Adrenal gland (tissue), 12 donors: ENCODE data around the gene GSTM4. TPM values are rescaled to one million over a fixed set of nuclear protein-coding genes. Genes with fewer than 3 reads are reported as not detected.

Experiments used
- DNase-seq, 7 donors: peaks; one replicate each; pipeline ENCODE4 v3.0.0-alpha.2; 2019 to 2020
- H3K27ac ChIP-seq, 5 donors: fragments of 200-600 bp; sonication (generic) in 4 of 5; 1 replicate in 3 of 5; 2 replicates in 2 of 5; pipeline versions ENCODE4 v1.5.1 to v1.8.0; 2016 to 2020; ENCODE audit warnings: mild to moderate bottlenecking in 1 of 5
- H3K27me3 ChIP-seq: fragments of 200-600 bp; 2 replicates; pipeline ENCODE4 v1.8.0; 2021
- H3K36me3 ChIP-seq, 2 donors: fragments of 200-600 bp; replicated peaks in 1 of 2; 1 replicate in 1 of 2; 2 replicates in 1 of 2; pipeline versions ENCODE4 v1.5.1 to v1.8.0; 2018 to 2022
- H3K4me1 ChIP-seq, 2 donors: fragments of 200-600 bp; replicated peaks in 1 of 2; 1 replicate in 1 of 2; 2 replicates in 1 of 2; pipeline versions ENCODE4 v1.5.1 to v1.8.0; 2018 to 2021
- H3K4me3 ChIP-seq, 4 donors: fragments of 200-600 bp; sonication (generic) in 3 of 4; one replicate each; pipeline ENCODE4 v1.5.1; 2016 to 2018
- H3K9me3 ChIP-seq, 3 donors: fragments of 200-600 bp; sonication (generic) in 1 of 3; replicated peaks in 1 of 3; 1 replicate in 2 of 3; 2 replicates in 1 of 3; pipeline versions ENCODE4 v1.5.1 to v1.8.0; 2016 to 2021
- CTCF ChIP-seq, 6 experiments: fragments of 450-650 bp in 4 of 6; fragments of 200-600 bp in 2 of 6; sonication (generic) in 1 of 6; IDR thresholded peaks; 1 replicate in 5 of 6; 2 replicates in 1 of 6; pipeline versions ENCODE4 v1.5.1 to v1.8.0; 2016 to 2021; ENCODE audit warnings: antibody characterized with exemption in 6 of 6, mild to moderate bottlenecking in 2 of 6, moderate library complexity in 1 of 6
- POLR2A ChIP-seq, 2 donors: fragments of 450-650 bp; IDR thresholded peaks; one replicate each; pipeline ENCODE4 v1.6.1; 2017; ENCODE audit warnings: antibody characterized with exemption in 2 of 2, mild to moderate bottlenecking in 2 of 2, moderate library complexity in 1 of 2
- WGBS, 4 donors: extraction: QIAGEN DNeasy Blood & Tissue Kit in 2 of 4; methylation state at CpG; one replicate each; pipeline versions ENCODE4 v1.1.5 to v1.1.7; 2013 to 2017; 5-methylcytosine and 5-hydroxymethylcytosine counted together
- intact Hi-C, 2 donors: fragments of 100-400 bp; cut with DNase I; formaldehyde crosslinking; loops; one replicate each; pipeline versions ENCODE4 v1.14.1 to v1.15.0; 2022 to 2023
- polyA plus RNA-seq, 3 donors: library from polyadenylated mRNA; stranded (reverse); fragments of 200-250 nt in 2 of 3; fragments of 350-450 nt in 1 of 3; fragmentation: Illumina TruSeq in 1 of 3; extraction: RNeasy Lipid Tissue Mini Kit (QIAGEN cat#74804) in 1 of 3; gene quantifications; one replicate each; pipeline ENCODE4 v1.2.3, GENCODE V29; 2013 to 2014
- total RNA-seq, 9 donors: library from RNA; depleted of rRNA in 4 of 9; stranded (reverse); fragments of >200 nt in 4 of 9; fragments of 120-200 nt in 1 of 9; fragmentation: NEBNext Ultra II Directional in 1 of 9; extraction: Animal tissue kit (Norgen Biotek cat#: 25700) in 1 of 9; gene quantifications; one replicate each; pipeline versions ENCODE4 v1.1.0 to v1.2.4, GENCODE V29; 2013 to 2023
- donor health status: healthy with polysubstance abuse.
- donor health status: Bipolar disorder and iron deficiency.
- donor health status: DM: yes; HTN: yes; CAD: no.
- donor health status: DM: no; HTN: no; CAD: no.
- donor health status: DM: no; HTN: no; CAD: no.
- donor health status: DM: yes; HTN: yes; CAD: no.

GSTM4 gene
- total and polyA plus RNA-seq, 12 donors: 17.3 to 71.0 (median 32.5) TPM

GRCh38 chr1:109622895-109623294 is 33.0 kb upstream of the GSTM4 start:
- intact Hi-C loops: no loop called here
- Histone ChIP-seq H3K27ac (peak overlapping the region in 2 of 5 donors; percentile 21 to 67), H3K36me3 (peaks cover 0 to 20% of the 10 kb centered on the region in 2 donors), H3K27me3 (no peaks in the 10 kb centered on the region), H3K4me3 (no peak overlapping the region), H3K4me1 (peaks cover 12 to 50% of the 10 kb centered on the region in 2 donors), H3K9me3 (no peaks in the 10 kb centered on the region)
- TF ChIP-seq POLR2A (IDR thresholded peaks at IDR 0.05) (no peak), CTCF (IDR thresholded peaks at IDR 0.05) (no peak)
- peak in 1 of 7 donors; percentile 52 for DNase-seq
- WGBS, 4 donors: 81 to 89% (median 85%) methylated on average over 3 of the region's 3 CpGs

GRCh38 chr1:109623601-109624161 is 32.2 kb upstream of the GSTM4 start:
- peak in 3 of 7 donors; percentile 9 to 64 (median 20) for DNase-seq
- no peaks in the 10 kb centered on the region for H3K9me3 ChIP-seq
- TF ChIP-seq CTCF (IDR thresholded peaks at IDR 0.05) (no peak), POLR2A (IDR thresholded peaks at IDR 0.05) (no peak)
- peaks cover 12 to 50% of the 10 kb centered on the region in 2 donors for H3K4me1 ChIP-seq
- peak overlapping the region in 2 of 5 donors; percentile 45 to 67 for H3K27ac ChIP-seq
- intact Hi-C loops: no loop called here
- no peaks in the 10 kb centered on the region for H3K27me3 ChIP-seq
- H3K36me3 ChIP-seq: peaks cover 0 to 28% of the 10 kb centered on the region in 2 donors
- WGBS, 4 donors: 63 to 79% (median 68%) methylated on average over 5 to 11 of the region's 11 CpGs
- no peak overlapping the region for H3K4me3 ChIP-seq

GRCh38 chr1:109624201-109625010 is 31.5 kb upstream of the GSTM4 start:
- no peak overlapping the region for H3K4me3 ChIP-seq
- no peaks in the 10 kb centered on the region for H3K9me3 ChIP-seq
- peak overlapping the region in 2 of 5 donors; percentile 59 to 67 for H3K27ac ChIP-seq
- no peak for TF ChIP-seq POLR2A (IDR thresholded peaks at IDR 0.05)
- TF ChIP-seq CTCF (IDR thresholded peaks at IDR 0.05): no peak
- DNase-seq: peak in 3 of 7 donors; percentile 7 to 61 (median 25)
- 70 to 85% (median 75%) methylated on average over 8 to 17 of the region's 17 CpGs for WGBS, 4 donors
- no peaks in the 10 kb centered on the region for H3K27me3 ChIP-seq
- peaks cover 0 to 36% of the 10 kb centered on the region in 2 donors for H3K36me3 ChIP-seq
- intact Hi-C loops: loop anchor here (5.0 kb wide), 2 partner anchors 77 to 82 kb away; partner anchors contain the start of gene GNAI3 (in 1 of the 2)
- peaks cover 12 to 42% of the 10 kb centered on the region in 2 donors for H3K4me1 ChIP-seq

- peak overlapping the region in 2 of 5 donors; percentile 41 to 59 for H3K27ac ChIP-seq
- intact Hi-C loops: loop anchor here (5.0 kb wide), 2 partner anchors 78 to 83 kb away; partner anchors contain the start of gene GNAI3 (in 1 of the 2)
Observed at GRCh38 chr1:109625176-109625575, 30.7 kb upstream of the GSTM4 start.

More at GRCh38 chr1:109625176-109625575, 30.7 kb upstream of the GSTM4 start:
- Histone ChIP-seq H3K4me1 (peaks cover 12 to 42% of the 10 kb centered on the region in 2 donors), H3K36me3 (peaks cover 0 to 43% of the 10 kb centered on the region in 2 donors), H3K4me3 (no peak overlapping the region), H3K9me3 (no peaks in the 10 kb centered on the region), H3K27me3 (no peaks in the 10 kb centered on the region)
- TF ChIP-seq CTCF (IDR thresholded peaks at IDR 0.05) (no peak), POLR2A (IDR thresholded peaks at IDR 0.05) (no peak)
- 82 to 86% (median 83%) methylated on average over 9 to 16 of the region's 16 CpGs for WGBS, 4 donors
- DNase-seq: peak in 1 of 7 donors; percentile 20
